Neuronal stem cell (in vitro differentiated cells): ENCODE results near the gene PDE8A.

Experiments
- DNase-seq: peaks from one replicate; pipeline ENCODE4 v3.0.0-alpha.2; 2013; ENCODE audit warnings: low spot score
- H2AFZ ChIP-seq: one replicate; pipeline ENCODE4 v1.6.1; 2013; ENCODE audit warnings: mild to moderate bottlenecking, low read length, inconsistent platforms
- H2AK5ac ChIP-seq: 2 replicates; pipeline ENCODE4 v1.6.1; 2013; ENCODE audit warnings: low read depth, mild to moderate bottlenecking, inconsistent platforms, low read length, moderate library complexity, mixed read lengths
- H2BK120ac ChIP-seq: 2 replicates; pipeline ENCODE4 v1.6.1; 2013; ENCODE audit warnings: low read depth, mild to moderate bottlenecking, inconsistent platforms, low read length, moderate library complexity, mixed read lengths
- H2BK12ac ChIP-seq: one replicate; pipeline ENCODE4 v1.6.1; 2013; ENCODE audit warnings: low read length, inconsistent platforms
- H2BK15ac ChIP-seq: 2 replicates; pipeline ENCODE4 v1.6.1; 2013; ENCODE audit warnings: mild to moderate bottlenecking, low read length, inconsistent platforms, mixed read lengths
- H2BK5ac ChIP-seq: one replicate; pipeline ENCODE4 v1.6.1; 2013; ENCODE audit warnings: inconsistent platforms, mild to moderate bottlenecking, low read length, moderate library complexity
- H3K14ac ChIP-seq: one replicate; pipeline ENCODE4 v1.6.1; 2013; ENCODE audit warnings: low read length, inconsistent platforms
- H3K18ac ChIP-seq: 2 replicates; pipeline ENCODE4 v1.6.1; 2013; ENCODE audit warnings: low read length, inconsistent platforms
- H3K23ac ChIP-seq: 2 replicates; pipeline ENCODE4 v1.6.1; 2013; ENCODE audit warnings: low read depth, mild to moderate bottlenecking, mixed read lengths, low read length, inconsistent platforms; ENCODE audit not compliant: poor library complexity
- H3K27ac ChIP-seq: replicated peaks from 3 replicates; pipeline ENCODE4 v1.5.1; 2013; ENCODE audit warnings: low read length, inconsistent platforms
- H3K27me3 ChIP-seq, 3 experiments: 2 replicates each; pipeline ENCODE4 v1.6.1; 2013; ENCODE audit warnings: low read length in 3 of 3, mild to moderate bottlenecking in 2 of 3, inconsistent platforms in 1 of 3, low read depth in 1 of 3, mixed read lengths in 1 of 3, moderate library complexity in 1 of 3; ENCODE audit not compliant: control insufficient read depth in 3 of 3, insufficient read depth in 3 of 3
- H3K36me3 ChIP-seq, 2 donors: replicated peaks in 1 of 2; 2 replicates each; pipeline ENCODE4 v1.6.1; 2013; ENCODE audit warnings: low read length in 2 of 2; ENCODE audit not compliant: control insufficient read depth in 2 of 2, insufficient read depth in 2 of 2
- H3K4ac ChIP-seq: 2 replicates; pipeline ENCODE4 v1.6.1; 2013; ENCODE audit warnings: inconsistent platforms, mild to moderate bottlenecking, low read length, moderate library complexity
- H3K4me1 ChIP-seq, 2 donors: 1 replicate in 1 of 2; 2 replicates in 1 of 2; pipeline ENCODE4 v1.6.1; 2013; ENCODE audit warnings: low read length in 2 of 2, low read depth in 1 of 2; ENCODE audit not compliant: control insufficient read depth in 2 of 2, insufficient read depth in 1 of 2
- H3K4me2 ChIP-seq: one replicate; pipeline ENCODE4 v1.6.1; 2013; ENCODE audit warnings: mild to moderate bottlenecking, low read length, inconsistent platforms; ENCODE audit not compliant: insufficient read depth, poor library complexity, severe bottlenecking
- H3K4me3 ChIP-seq, 2 donors: 2 replicates each; pipeline ENCODE4 v1.5.1; 2013; ENCODE audit warnings: low read length in 2 of 2, mild to moderate bottlenecking in 2 of 2, inconsistent platforms in 1 of 2, moderate library complexity in 1 of 2
- H3K79me1 ChIP-seq: one replicate; pipeline ENCODE4 v1.6.1; 2013; ENCODE audit warnings: low read depth, mild to moderate bottlenecking, inconsistent platforms, low read length, moderate library complexity
- H3K9ac ChIP-seq: one replicate; pipeline ENCODE4 v1.6.1; 2013; ENCODE audit warnings: mild to moderate bottlenecking, low read depth, low read length, inconsistent platforms; ENCODE audit not compliant: poor library complexity
- H3K9me3 ChIP-seq, 2 donors: replicated peaks in 1 of 2; 2 replicates each; pipeline versions ENCODE3 to v1.6.1; 2013; ENCODE audit warnings: low read length in 2 of 2, mild to moderate bottlenecking in 2 of 2, inconsistent platforms in 1 of 2, low read depth in 1 of 2, mixed read lengths in 1 of 2, moderate library complexity in 1 of 2; ENCODE audit not compliant: control insufficient read depth in 2 of 2, insufficient read depth in 1 of 2
- H4K8ac ChIP-seq: one replicate; pipeline ENCODE4 v1.6.1; 2013; ENCODE audit warnings: low read depth, mild to moderate bottlenecking, inconsistent platforms, low read length, moderate library complexity
- H4K91ac ChIP-seq: one replicate; pipeline ENCODE4 v1.6.1; 2013; ENCODE audit warnings: low read length, low read depth, mild to moderate bottlenecking, inconsistent platforms; ENCODE audit not compliant: poor library complexity
- WGBS, 2 donors: extraction: QIAGEN DNeasy Blood & Tissue Kit; methylation state at CpG; one replicate each; pipeline ENCODE4 v1.1.7; 2013; ENCODE audit warnings: missing lambda C conversion rate in 2 of 2, mixed read lengths in 1 of 2; ENCODE audit not compliant: insufficient read length in 2 of 2, insufficient replicate concordance in 1 of 2; ENCODE audit errors: extremely low coverage in 2 of 2; 5-methylcytosine and 5-hydroxymethylcytosine counted together

Gene PDE8A

GRCh38 chr15:85137489-85138168, 156.0 kb downstream of the PDE8A start:
- Histone ChIP-seq H3K18ac (peak overlapping the region; percentile 65), H3K23ac (no peak overlapping the region), H3K79me1 (no peaks in the 10 kb centered on the region), H3K4ac (no peak overlapping the region), H3K4me2 (no peak overlapping the region), H3K4me1 (peaks cover 0 to 10% of the 10 kb centered on the region in 2 donors), H3K36me3 (peaks cover 0 to 17% of the 10 kb centered on the region in 2 donors), H3K9ac (no peak overlapping the region), H4K8ac (no peak overlapping the region), H3K27me3 (no peaks in the 10 kb centered on the region), H2AFZ (no peak overlapping the region), H2BK15ac (no peak overlapping the region), H2AK5ac (no peak overlapping the region), H2BK12ac (no peak overlapping the region), H3K9me3 (no peaks in the 10 kb centered on the region), H3K14ac (no peak overlapping the region), H3K27ac (no peak overlapping the region), H2BK5ac (no peak overlapping the region), H3K4me3 (no peak overlapping the region), H4K91ac (no peak overlapping the region), H2BK120ac (no peak overlapping the region)
- DNase-seq = no peak
- no CpG with 5 or more reads among the region's 11 CpGs for WGBS, 2 donors

- Histone ChIP-seq H3K79me1 (no peaks in the 10 kb centered on the region), H2AK5ac (no peak overlapping the region), H2BK120ac (no peak overlapping the region), H3K9me3 (no peaks in the 10 kb centered on the region), H3K27ac (no peak overlapping the region), H3K4me2 (no peak overlapping the region), H3K4me1 (peaks cover 0 to 10% of the 10 kb centered on the region in 2 donors), H2AFZ (no peak overlapping the region), H3K4ac (no peak overlapping the region), H3K14ac (no peak overlapping the region), H2BK12ac (no peak overlapping the region), H3K27me3 (no peaks in the 10 kb centered on the region), H4K8ac (no peak overlapping the region), H2BK5ac (no peak overlapping the region), H3K9ac (no peak overlapping the region), H3K36me3 (peaks cover 0 to 17% of the 10 kb centered on the region in 2 donors), H3K18ac (no peak overlapping the region), H3K4me3 (no peak overlapping the region), H4K91ac (no peak overlapping the region), H3K23ac (no peak overlapping the region), H2BK15ac (no peak overlapping the region)
- no peak for DNase-seq
- WGBS, 2 donors = no CpG with 5 or more reads among the region's 2 CpGs
These were observed 157.7 kb downstream of the PDE8A start for GRCh38 chr15:85139391-85139790.

- H2BK5ac ChIP-seq = no peak overlapping the region
- H3K36me3 ChIP-seq = peaks cover 0 to 14% of the 10 kb centered on the region in 2 donors
- no peak overlapping the region for H3K4me3 ChIP-seq
- no peak overlapping the region for H4K91ac ChIP-seq
- no peak overlapping the region for H3K27ac ChIP-seq
- no peak overlapping the region for H2AFZ ChIP-seq
- no peak for DNase-seq
- H2AK5ac ChIP-seq = no peak overlapping the region
- no peaks in the 10 kb centered on the region for H3K79me1 ChIP-seq
- no peaks in the 10 kb centered on the region for H3K9me3 ChIP-seq
- H2BK15ac ChIP-seq = no peak overlapping the region
- no CpG with 5 or more reads among the region's 2 CpGs for WGBS, 2 donors
- H3K27me3 ChIP-seq = no peaks in the 10 kb centered on the region
- H2BK12ac ChIP-seq = no peak overlapping the region
- no peak overlapping the region for H4K8ac ChIP-seq
- peaks cover 0 to 10% of the 10 kb centered on the region in 2 donors for H3K4me1 ChIP-seq
- H3K9ac ChIP-seq = no peak overlapping the region
- H3K18ac ChIP-seq = no peak overlapping the region
- no peak overlapping the region for H2BK120ac ChIP-seq
- no peak overlapping the region for H3K4me2 ChIP-seq
- no peak overlapping the region for H3K23ac ChIP-seq
- no peak overlapping the region for H3K14ac ChIP-seq
- H3K4ac ChIP-seq = no peak overlapping the region
These were observed 160.1 kb downstream of the PDE8A start for GRCh38 chr15:85141726-85142125.

- no peak for DNase-seq
- Histone ChIP-seq H3K23ac (no peak overlapping the region), H3K27me3 (no peaks in the 10 kb centered on the region), H3K4me2 (no peak overlapping the region), H3K4me3 (no peak overlapping the region), H2BK120ac (no peak overlapping the region), H4K8ac (no peak overlapping the region), H3K4ac (no peak overlapping the region), H2AFZ (no peak overlapping the region), H3K14ac (no peak overlapping the region), H3K4me1 (peaks cover 0 to 8% of the 10 kb centered on the region in 2 donors), H3K27ac (no peak overlapping the region), H2BK15ac (no peak overlapping the region), H3K9me3 (no peaks in the 10 kb centered on the region), H2BK5ac (no peak overlapping the region), H2AK5ac (no peak overlapping the region), H4K91ac (no peak overlapping the region), H3K79me1 (no peaks in the 10 kb centered on the region), H2BK12ac (no peak overlapping the region), H3K9ac (no peak overlapping the region), H3K18ac (no peak overlapping the region), H3K36me3 (peaks cover 0 to 12% of the 10 kb centered on the region in 2 donors)
- no CpG with 5 or more reads among the region's 2 CpGs for WGBS, 2 donors
These were observed 160.7 kb downstream of the PDE8A start for GRCh38 chr15:85142312-85142711.
